ENCODE measurements around the gene METRNL.
"Not testable (repeated sequence)": the region's sequence is repeated elsewhere in the genome, so short reads cannot be mapped to it uniquely, and the experiment has no call there.

Gene METRNL

GRCh38 chr17:83136156-83136555 is 56.7 kb downstream of the METRNL start:
- in situ Hi-C loops (cut with MboI; ENCODE audit: low sequenced_read_pairs, unreplicated experiment) = no loop called here
- no peak for DNase-seq (ENCODE audit: low spot score)
- TF ChIP-seq, protein P1, sequence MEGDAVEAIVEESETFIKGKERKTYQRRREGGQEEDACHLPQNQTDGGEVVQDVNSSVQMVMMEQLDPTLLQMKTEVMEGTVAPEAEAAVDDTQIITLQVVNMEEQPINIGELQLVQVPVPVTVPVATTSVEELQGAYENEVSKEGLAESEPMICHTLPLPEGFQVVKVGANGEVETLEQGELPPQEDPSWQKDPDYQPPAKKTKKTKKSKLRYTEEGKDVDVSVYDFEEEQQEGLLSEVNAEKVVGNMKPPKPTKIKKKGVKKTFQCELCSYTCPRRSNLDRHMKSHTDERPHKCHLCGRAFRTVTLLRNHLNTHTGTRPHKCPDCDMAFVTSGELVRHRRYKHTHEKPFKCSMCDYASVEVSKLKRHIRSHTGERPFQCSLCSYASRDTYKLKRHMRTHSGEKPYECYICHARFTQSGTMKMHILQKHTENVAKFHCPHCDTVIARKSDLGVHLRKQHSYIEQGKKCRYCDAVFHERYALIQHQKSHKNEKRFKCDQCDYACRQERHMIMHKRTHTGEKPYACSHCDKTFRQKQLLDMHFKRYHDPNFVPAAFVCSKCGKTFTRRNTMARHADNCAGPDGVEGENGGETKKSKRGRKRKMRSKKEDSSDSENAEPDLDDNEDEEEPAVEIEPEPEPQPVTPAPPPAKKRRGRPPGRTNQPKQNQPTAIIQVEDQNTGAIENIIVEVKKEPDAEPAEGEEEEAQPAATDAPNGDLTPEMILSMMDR (IDR thresholded peaks at IDR 0.05; ENCODE audit: borderline replicate concordance, control extremely low read depth, extremely low read depth, insufficient read depth, missing control alignments) = no peak

- in situ Hi-C loops (cut with MboI; ENCODE audit: low sequenced_read_pairs, unreplicated experiment) = no loop called here
- TF ChIP-seq, protein P1 (IDR thresholded peaks at IDR 0.05; ENCODE audit: borderline replicate concordance, control extremely low read depth, extremely low read depth, insufficient read depth, missing control alignments) = no peak
- no peak for DNase-seq (ENCODE audit: low spot score)
These were observed 57.5 kb downstream of the METRNL start for GRCh38 chr17:83136931-83137330.

DNA sequence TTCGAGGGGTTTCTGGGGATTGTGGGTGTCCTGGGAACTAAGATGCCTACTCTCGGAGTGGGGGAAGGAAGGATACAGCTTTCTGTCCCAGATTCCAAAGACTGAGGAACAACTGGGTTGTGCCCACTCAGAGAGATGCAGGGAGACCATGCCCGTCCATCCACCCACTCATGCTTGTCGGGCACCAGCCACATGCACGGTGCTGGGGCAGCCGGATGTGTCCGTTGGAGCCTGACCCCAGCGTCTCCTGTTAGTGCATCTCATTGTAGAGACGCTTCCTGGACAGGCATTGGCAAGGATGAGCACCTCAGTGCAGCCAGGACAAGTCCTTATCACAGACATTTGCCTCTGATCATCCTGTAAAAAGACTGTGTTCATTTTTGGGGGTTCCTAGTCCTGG is 58.1 kb downstream of the METRNL start:
- TF ChIP-seq, protein P1 (IDR thresholded peaks at IDR 0.05; ENCODE audit: borderline replicate concordance, control extremely low read depth, extremely low read depth, insufficient read depth, missing control alignments) = no peak
- in situ Hi-C loops (cut with MboI; ENCODE audit: low sequenced_read_pairs, unreplicated experiment) = no loop called here
- no peak for DNase-seq (ENCODE audit: low spot score)

DNA sequence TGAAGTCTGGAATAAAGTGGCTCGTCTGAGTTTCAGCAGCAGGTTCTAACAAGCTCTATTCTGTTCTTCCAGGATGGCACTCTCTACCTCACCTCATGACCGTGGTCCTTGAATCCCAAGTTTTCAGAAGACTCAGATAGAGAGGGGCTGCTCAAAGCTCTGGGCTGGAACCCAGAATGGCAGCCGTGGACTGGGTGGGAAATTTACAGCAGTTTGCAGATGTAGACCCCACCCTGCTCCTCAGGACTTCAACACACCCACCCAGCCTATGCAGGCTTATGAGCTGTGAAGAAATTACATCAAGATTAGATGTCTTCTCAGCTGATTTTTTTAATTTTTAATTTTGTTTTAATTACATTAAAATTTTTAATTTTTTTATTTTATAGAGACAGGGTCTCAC is 59.4 kb downstream of the METRNL start:
- TF ChIP-seq, protein P1 (IDR thresholded peaks at IDR 0.05; ENCODE audit: borderline replicate concordance, control extremely low read depth, extremely low read depth, insufficient read depth, missing control alignments) = no peak
- in situ Hi-C loops (cut with MboI; ENCODE audit: low sequenced_read_pairs, unreplicated experiment) = no loop called here
- DNase-seq (ENCODE audit: low spot score) = no peak

DNA sequence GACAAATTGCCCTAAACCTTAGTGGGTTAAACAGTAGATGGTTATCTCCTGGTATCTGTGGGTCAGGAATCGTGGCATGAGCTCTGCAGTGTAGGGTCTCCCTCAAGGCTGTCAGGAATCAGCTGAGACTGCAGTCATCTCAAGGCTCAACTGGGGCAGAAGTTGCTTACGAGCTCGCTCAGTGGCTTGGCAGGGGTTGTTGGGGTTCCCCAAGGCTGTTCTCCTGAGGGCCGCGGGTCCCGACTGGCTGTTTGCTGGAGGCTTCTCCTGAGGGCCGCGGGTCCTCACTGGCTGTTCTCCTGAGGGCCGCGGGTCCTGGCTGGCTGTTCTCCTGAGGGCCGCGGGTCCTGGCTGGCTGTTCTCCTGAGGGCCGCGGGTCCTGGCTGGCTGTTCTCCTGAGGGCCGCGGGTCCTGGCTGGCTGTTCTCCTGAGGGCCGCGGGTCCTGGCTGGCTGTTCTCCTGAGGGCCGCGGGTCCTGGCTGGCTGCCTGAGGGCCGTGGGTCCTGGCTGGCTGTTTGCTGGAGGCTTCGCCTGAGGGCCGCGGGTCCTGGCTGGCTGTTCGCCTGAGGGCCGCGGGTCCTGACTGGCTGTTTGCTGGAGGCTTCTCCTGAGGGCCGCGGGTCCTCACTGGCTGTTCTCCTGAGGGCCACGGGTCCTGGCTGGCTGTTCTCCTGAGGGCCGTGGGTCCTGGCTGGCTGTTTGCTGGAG is 60.3 kb downstream of the METRNL start:
- in situ Hi-C loops (cut with MboI; ENCODE audit: low sequenced_read_pairs, unreplicated experiment); DNase-seq (ENCODE audit: low spot score): not testable (repeated sequence)

DNA sequence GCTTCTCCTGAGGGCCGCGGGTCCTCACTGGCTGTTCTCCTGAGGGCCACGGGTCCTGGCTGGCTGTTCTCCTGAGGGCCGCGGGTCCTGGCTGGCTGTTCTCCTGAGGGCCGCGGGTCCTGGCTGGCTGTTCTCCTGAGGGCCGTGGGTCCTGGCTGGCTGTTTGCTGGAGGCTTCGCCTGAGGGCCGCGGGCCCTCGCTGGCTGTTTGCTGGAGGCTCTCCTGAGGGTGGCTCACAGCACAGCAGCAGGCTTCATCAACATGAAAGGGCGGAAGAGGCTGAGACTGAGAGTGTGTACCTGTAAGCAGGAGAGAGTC is 60.8 kb downstream of the METRNL start:
- in situ Hi-C loops (cut with MboI; ENCODE audit: low sequenced_read_pairs, unreplicated experiment); DNase-seq (ENCODE audit: low spot score): not testable (repeated sequence)

DNA sequence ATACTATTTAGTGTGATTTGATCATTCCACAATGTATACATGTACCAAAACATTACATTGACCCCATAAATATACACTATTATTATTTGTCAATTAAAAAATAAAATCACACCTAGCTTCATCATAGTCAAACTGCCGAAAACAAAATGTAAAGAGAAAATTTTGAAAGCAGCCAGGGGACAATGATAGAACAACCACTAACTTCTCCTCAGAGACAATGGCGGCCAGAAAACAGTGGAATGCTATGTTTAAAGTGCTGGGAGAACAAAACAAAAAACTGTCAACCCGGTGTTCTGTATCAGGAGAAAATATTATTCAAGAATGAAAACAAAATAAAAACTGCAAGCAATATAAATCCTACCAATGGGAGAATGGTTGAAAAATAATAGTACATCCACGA is 63.2 kb downstream of the METRNL start:
- in situ Hi-C loops (cut with MboI; ENCODE audit: low sequenced_read_pairs, unreplicated experiment) = no loop called here
- TF ChIP-seq, protein P1 (IDR thresholded peaks at IDR 0.05; ENCODE audit: borderline replicate concordance, control extremely low read depth, extremely low read depth, insufficient read depth, missing control alignments) = no peak

GRCh38 chr17:83143817-83144231 is 64.4 kb downstream of the METRNL start:
- TF ChIP-seq, protein P1 (IDR thresholded peaks at IDR 0.05; ENCODE audit: borderline replicate concordance, control extremely low read depth, extremely low read depth, insufficient read depth, missing control alignments) = no peak
- in situ Hi-C loops (cut with MboI; ENCODE audit: low sequenced_read_pairs, unreplicated experiment) = no loop called here
- DNase-seq (ENCODE audit: low spot score) = no peak

More for the DNA sequence above, 63.2 kb downstream of the METRNL start:
- no peak for DNase-seq (ENCODE audit: low spot score)

Measured in GM13976 (cell line).